T1000 (cell line): ENCODE measurements around the gene MAPRE3.
"Not testable (repeated sequence)": the region's sequence is repeated elsewhere in the genome, so short reads cannot be mapped to it uniquely, and the experiment has no call there.

Source experiments
- DNase-seq: peaks from one replicate; lab custom pipeline; 2025; ENCODE audit warnings: mixed read lengths; lab: John Stamatoyannopoulos, UW

The MAPRE3 gene

DNA sequence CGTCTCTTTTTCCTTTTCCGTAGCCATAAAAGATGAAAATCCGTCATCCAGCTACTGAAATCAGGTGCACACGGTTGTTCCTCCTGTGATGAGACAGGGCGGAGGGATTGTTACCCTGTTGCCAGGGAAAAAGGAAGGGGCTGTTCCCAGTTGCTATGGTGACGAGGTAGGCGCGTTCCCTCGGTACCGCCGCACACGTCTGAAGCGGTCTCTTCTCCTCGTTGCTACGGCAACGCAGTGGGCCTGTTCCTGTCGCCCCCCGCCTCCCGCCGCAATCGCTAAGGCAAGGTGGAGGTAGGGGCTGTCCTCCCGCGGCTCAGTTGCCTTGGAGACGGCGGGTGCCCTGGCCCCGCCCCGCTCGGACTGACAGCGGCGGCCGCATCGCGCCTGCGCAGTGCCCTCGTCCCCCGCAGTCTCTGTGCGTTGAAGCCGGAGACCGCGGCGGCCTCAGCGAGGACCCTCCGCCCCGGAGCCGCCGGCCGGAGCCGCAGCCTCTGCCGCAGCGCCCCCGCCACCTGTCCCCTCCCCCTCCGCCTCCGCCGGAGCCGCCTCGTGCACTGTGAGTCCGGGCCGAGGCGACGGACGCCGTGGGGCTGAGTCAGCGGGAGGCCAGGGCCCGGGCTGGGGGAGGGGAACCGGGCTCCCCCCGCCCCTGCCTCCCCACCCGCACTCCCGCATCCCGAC lies at the start of gene MAPRE3:
TSS of gene MAPRE3 (plus strand) at position 394 of the 684 bp plus-strand sequence. CDS start 51,582 bp downstream, outside the sequence.
- DNase-seq, result peak; percentile 62

DNA sequence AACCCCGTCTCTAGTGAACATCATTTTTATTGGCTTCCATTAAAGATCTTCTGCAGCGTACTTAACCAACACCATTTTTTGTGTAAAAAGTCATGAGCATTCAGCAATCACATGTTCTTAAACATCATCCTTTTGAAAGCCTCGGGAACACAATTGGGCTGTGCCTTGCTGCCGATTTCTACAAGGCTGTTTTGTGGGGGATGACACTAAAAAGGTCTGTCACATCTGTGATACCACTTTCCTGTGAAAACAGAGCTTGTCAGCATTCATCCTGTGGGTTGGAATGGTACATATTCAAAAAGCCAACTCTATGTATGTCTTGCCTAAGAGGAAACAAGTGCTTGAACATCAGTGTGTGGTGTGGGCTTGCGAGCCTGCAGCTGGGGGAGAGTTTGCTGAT lies 49.1 kb upstream of the MAPRE3 start:
- DNase-seq, result no peak

DNA sequence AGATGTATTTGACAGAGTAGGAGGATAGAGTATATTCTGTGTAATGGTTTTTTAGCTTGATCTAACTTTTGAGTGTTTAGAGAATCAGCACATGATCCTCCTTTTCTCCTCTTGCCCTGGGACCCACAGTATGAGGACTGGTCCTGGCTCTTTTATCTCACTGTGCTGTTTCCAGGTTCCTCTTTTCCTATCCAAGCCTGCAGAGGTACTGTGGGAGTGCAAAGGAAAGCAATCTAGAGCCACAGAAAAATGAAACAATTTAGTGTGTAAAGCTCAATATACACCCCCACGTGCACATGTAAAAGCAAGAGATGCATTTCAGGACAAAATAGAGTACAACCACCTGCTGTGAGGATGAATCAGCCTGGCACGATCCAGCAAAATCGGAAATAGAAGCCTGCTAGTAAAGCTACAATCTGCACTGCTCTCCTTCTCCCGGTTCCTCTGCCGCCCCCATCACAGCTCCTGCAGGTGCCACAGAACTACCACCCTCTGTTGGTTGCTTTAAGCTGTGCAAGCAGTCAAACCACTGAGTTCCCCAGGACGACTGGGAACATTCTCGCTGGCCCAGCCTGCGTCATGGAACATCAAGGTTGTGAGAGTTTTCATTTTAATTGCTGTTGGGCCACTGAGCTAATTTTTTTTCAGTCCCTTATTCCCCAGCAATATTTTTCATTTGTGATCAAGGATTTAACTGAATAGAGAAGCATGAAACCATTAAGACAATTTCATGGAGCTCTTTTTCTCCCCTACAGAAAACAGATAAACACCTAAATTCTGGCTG lies 47.8 kb upstream of the MAPRE3 start:
- no peak for DNase-seq

DNA sequence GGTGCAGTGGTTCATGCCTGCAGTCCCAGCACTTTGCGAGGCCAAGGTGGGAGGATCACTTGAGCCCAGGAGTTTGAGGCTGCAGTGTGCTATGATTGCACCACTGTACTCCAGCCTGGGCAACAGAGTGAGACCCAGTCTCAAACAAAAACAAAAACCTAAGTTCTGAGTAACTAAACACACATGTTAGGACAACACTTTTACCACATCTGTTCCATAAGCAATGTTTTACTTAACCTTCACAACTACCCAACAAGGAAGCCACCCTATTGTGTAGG lies 47.3 kb upstream of the MAPRE3 start:
- DNase-seq, result not testable (repeated sequence)

DNA sequence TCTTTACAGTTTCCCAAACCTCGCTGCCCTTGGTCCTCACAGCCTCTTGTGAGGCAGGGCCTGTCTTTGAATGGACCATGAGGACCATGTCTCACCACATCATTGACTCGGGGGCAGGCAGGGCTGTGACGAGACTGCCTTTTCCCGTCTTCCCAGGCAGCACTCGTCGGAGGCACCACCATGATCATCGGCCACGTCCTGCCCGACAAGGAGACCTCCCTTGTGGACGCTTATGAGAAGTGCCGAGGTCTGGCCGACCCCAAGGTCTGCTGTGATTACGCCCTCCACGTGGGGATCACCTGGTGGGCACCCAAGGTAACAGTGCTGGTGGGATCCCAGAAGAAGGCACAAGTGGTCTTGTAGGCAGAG lies 45.7 kb upstream of the MAPRE3 start:
- DNase-seq, result no peak

DNA sequence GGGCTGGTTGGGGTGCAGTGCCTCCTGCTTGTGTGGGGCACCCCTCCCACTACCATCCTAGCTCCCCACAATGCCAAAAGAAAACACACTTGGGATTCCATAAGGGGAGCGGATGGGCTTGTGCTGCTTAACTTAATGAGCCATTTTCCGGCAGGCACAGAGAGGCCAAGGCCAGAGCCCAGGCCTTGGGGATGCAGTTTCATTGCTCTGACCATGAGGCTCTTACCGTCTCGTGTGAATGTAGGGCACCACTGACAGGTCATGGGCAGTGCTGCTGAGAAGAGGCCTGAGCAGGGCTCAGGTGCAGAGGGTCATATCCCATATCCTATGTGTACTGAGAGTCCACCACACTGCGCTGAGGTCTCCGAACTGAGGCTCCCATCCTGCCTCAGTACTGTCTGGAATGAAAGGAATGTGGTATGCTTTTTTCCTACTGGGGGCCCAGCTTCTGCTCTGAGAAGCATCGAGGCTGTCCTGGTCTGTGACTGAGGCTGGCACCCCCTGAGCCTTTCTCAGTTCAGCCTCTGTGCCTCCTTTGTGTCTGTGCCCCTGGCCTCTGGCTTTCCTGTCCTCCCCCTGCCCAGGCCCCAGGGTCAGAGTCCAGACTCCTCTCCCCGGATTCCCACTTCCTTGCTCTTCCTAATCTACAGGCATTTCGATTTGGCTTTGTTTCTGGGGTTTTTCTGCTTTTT lies 45.2 kb upstream of the MAPRE3 start:
- no peak for DNase-seq

DNA sequence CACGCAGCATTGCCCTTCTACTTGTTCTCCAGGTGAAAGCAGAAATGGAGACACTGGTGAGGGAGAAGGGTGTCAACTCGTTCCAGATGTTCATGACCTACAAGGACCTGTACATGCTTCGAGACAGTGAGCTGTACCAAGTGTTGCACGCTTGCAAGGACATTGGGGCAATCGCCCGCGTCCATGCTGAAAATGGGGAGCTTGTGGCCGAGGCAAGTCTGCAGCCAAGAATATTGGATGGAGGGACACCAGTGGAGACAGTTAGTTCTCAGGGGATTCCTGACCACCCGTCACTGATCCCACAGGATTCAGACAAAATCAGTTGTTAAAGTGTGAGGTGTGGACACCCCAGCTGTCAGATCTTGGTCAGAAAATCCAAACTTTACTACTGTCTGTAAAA lies 43.2 kb upstream of the MAPRE3 start:
- DNase-seq, result no peak

DNA sequence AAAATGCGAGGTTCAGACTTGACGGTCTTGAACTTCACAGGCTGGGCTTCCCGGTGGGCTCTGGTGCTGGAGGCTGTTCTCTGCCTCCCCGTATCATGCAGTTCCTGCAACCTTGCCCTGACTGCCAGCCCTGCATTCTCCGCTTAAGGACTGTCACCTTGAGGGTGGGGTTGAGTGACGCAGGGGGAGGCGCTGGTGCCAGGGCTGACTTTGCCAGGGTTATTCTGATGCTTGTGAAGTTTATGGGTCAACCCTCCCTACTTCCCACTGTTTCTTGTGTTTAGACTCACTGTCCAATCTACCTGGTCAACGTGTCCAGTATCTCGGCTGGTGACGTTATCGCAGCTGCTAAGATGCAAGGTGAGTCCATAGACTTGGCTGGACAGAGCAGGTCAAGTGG lies 37.5 kb upstream of the MAPRE3 start:
- DNase-seq, result no peak

DNA sequence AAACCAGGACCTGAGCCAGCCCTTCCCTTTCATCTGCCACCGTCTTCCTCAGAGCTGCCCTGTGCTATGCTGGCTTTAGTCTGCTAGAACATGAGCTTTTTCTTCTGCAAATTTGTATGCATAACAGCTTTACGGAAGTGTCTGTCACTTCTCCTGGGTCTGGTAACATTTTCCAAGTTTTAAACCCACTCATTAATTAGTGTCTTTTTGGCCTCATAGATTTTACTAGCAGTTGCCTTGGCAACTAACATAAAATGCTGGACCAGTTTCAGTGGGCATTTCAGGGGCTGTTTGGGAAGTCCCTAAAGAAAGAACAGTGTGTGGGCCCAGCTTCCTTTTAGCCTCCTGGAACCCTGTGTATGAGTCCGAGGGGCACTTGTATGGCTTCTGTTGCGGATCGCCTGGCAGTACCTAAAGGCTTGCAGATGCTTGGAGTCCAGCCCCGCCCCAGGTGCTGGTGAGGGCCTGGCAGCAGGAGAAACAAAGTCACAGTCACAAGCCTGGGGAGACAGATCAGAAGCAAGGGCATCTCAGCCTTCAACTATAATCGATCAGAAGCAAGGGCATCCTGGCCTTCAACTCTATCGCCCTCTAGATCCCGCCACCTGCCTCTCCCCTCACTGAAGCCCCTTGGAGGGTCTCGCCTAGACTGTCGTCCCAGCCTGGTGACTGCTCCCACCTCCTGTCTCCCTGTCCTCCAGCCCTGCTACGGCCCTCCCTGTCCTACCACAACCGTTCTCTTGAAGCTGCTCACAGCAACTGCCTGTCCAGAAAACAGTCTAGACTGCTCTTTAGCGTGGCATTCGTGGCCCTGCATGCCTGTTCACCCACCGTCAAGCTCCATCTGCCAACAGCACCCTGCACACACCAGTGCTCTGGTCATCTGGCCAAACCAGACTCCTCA lies 36.8 kb upstream of the MAPRE3 start:
- no peak for DNase-seq

DNA sequence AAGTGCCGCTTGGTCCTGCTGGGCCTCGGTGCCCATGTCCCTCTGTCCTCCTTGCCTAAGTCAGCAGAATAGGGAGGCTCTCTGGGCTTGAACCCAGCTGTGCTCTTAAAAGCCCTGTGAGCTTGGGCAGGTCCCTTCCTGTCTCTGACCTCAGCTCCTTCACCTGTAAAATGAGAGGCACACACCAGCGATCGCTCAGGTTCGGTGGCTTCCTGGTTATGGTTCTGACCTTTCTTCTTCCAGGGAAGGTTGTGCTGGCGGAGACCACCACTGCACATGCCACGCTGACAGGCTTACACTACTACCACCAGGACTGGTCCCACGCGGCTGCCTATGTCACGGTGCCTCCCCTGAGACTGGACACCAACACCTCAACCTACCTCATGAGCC lies 36.1 kb upstream of the MAPRE3 start:
- no peak for DNase-seq

DNA sequence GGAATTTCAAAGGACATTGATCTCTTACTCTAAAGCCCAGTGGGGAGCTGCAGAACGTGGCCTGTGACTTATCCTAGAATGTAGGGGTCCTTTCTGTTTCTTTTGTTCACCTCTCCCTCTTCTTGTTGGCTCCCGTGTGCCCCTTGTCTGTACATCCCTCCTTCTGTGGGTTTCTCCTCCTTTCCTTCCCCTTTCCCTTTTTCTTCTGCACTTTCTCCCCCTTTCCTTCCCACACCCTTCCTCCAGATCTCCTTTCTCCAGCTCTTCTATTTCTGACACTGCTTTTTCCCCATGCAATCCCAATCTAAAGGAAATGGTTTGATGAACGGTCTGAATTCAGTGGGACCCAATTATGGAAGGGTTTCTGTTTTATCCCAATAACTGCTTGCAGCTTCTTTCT lies 35.5 kb upstream of the MAPRE3 start:
- DNase-seq, result no peak

DNA sequence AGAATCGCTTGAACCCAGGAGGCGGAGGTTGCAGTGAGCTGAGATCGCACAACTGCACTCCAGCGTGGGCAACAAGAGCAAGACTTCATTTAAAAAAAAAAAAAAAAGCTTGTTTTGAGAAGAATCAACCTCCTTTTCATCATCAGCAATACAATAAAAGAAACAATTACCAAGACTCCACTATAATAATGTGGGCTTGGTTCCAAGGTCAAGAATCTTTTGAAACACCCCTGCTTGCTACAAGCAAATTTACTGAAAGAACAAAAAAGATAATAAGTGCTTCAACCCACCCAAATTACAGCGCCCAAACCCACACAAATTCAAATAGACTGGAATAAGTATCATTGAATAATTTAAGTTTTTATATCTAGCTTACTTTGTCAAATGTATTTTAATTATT lies 33.6 kb upstream of the MAPRE3 start:
- no peak for DNase-seq

DNA sequence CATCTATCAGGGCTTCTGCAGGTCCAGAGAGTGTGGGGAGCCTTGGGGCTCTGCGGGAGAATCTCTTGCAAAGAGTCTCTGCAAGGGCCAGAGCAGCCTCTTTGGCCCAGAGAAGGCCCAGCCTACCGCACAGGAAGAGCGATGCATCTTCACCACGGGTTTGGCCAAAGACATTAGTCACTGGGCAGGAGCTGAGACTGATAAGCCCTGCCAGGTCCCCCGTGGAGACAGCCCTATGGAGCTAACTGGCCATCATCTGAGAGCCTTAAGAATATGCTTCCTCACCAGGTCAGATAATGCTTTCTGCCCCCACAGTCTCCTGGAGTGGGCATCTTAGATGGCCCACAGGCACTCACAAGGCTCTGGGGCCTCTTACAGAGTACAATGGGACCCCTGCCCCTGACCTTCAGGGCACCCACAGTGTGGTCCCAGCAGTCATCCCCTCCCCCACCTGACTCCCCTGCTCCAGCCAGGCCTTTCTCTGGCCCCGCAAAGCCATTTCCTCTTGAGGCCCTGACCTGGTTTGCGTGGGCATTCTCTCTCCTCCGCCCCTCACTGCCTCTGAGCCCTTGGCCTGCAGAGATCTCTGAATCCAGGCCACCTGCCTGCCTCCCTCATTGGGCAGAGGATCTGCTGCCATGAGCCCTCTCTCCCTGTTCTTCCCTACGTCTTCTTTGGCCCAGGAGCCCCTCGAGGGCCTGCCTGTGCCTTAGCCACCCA lies 31.9 kb upstream of the MAPRE3 start:
- no peak for DNase-seq

DNA sequence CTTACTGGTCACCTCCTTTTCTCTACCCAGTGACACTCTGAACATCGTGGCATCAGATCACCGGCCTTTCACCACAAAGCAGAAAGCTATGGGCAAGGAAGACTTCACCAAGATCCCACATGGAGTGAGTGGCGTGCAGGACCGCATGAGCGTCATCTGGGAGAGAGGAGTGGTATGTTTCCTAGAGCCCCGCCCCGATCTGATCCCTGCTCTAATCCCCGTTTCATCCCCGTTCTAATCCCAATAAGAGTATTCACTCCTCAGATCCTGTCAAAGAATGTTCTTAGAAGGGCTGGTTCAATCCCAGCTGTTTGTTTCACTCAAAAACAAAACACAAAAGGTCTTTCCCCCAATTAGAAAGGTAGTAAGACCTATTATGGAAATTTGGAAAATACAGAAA lies 30.4 kb upstream of the MAPRE3 start:
- no peak for DNase-seq

DNA sequence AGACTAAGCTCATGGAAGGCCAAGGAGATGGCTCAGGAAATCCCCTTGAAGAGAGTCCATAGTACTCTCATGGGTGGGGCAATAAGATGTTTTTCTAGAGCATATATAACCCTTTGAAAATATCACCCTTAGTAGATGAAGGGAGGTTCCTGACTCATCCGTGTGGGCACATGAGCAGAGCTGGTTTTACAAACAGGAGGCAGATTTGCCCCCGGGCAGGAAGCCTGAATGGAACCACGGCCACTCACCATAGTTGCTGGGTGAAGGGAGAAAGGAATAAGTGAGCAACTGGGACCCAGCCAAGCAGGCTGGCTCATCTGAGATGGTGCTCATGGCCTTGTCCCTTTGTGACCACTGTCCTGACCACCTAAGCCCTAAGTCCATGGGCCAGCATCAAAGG lies 29.0 kb upstream of the MAPRE3 start:
- DNase-seq, result peak; percentile 36

DNA sequence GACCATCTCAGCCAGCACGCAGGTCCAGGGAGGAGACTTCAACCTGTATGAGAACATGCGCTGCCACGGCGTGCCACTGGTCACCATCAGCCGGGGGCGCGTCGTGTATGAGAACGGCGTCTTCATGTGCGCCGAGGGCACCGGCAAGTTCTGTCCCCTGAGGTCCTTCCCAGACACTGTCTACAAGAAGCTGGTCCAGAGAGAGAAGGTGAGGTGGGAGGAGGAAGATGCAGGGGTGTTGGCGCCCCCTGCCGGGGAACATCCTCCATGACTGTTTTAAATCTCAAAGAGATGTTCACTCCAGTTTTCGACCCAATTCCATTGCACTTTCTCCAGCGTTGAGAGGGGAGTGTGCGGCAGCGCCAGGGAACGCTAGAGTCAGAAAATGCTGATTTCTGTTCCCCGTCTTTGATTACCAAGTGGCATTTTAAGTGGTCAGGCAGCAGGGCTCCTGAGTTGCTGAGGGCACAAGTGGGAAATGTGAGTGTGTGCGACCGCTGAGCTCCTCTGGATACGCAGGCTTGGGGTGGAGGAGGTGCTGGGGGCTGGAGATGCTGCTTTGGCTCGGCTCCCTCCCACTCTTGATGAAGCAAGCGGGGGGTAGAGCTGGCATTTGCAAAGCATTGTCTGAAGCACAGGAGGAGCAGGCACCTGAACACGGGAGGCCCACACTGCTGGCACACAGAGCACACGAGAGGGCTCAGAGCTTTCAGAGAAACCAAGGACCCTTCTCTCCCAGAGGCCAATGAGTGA lies 27.7 kb upstream of the MAPRE3 start:
- no peak for DNase-seq

DNA sequence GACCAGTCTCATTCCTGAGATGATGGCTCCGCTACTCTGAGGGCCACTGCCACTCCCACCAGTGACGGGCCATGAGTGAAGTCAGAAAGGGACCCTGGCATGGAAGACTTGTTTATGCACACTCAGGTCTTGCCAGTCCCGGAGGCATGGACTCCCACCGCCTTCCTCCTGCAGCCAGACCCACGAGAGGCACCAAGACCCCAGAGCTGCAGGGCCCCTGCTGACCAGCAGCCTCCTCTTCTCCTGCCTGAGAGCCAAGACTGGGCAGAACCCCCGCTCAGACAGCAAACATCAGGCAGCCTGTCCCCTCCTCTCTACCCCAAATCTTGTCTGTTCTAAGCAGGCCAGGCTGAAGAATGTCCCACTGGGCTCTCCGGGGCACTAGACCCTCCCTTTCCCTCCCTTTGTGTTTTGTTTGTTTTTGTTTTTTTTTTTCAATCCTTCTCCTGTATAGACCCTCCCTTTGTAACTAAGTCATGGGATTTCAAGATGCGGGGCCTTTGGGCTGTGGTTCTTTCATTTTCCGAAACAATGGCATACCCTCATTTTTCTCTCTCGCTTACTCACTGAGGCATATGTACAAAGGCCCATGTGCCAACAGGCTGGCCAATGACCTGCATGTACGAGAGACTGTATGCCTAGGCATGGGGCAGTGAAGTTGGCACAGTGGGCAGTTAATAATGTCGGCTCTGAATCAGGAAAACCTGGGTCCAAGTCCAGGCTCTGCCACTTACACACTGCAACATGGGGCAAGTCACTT lies 24.3 kb upstream of the MAPRE3 start:
- DNase-seq, result no peak

DNA sequence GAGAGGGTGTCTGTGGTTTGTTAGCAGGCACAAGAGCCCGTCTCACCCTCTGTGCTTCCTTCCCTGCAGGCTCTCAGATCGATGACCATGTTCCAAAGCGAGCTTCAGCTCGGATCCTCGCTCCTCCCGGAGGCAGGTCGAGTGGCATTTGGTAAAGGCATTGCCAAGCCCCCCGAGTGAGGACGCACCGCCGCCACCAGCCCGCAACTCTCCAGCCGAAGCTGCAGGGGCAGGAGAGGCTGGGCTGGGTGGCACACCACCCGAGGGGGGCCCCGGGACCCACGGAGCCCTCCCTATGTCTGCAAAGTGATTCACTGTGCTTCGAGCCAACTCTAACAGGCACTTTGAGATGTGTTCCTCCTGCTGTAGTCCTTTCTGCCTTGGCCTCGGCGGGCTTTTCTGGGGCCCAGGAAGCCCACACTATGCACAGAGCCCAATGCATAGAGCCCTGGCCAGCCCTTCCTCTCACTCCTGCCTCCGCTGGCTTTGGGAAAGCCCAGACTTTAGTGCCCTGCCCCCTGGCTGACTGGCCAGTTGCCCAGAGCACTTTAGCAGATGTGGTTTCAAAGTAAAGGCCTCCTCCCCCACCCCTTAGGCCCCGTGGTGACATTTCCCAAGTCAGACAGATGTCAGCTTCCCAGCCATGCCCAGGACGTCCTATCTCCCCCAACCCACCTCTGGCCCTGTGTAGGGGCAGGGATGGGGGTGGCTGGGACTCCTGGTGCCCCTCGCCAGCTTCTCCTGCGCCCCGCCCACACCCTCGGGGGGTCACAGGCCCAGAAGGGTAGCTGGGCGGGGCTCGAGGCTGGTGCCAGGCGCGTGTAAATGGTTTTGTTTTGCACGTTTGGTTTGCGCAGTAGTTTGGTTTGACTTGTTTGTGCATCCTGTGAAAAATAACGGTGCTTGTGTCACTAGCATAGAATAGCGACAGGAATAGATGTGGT lies 23.3 kb upstream of the MAPRE3 start:
- no peak for DNase-seq

DNA sequence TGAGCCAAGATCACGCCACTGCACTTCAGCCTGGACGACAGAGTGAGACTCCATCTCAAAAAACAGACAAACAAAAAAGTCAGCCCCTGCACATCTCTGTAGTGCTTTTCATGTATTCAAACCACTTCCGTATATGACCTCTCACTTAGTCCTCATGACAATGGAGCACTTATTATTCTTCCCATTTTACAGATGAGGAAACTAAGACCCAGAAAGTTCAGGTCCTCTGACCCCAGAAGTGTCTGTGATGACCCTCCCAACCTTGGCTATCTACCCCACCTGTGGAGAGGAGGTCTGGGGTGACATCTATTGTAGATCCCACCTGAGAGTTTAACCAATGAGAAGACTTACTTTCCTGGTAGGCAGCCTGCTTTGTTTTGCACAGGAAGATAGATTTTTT lies 21.6 kb upstream of the MAPRE3 start:
- DNase-seq, result no peak
